Dendritic cell treated with granulocyte-macrophage colony-stimulating factor and Interleukin-4, amounts not matched to agents 40 ng/mL and 50 ng/mL, for 4 days (primary cell): Measurements from ENCODE around the gene CCNH.

Experiments
- H3K27ac Mint-ChIP-seq: one replicate; pipeline ENCODE4 v1.8.0; 2022; ENCODE audit warnings: mild to moderate bottlenecking, mixed read lengths
- H3K27me3 Mint-ChIP-seq: one replicate; pipeline ENCODE4 v1.8.0; 2022; ENCODE audit warnings: mild to moderate bottlenecking, mixed read lengths
- H3K36me3 Mint-ChIP-seq: one replicate; pipeline ENCODE4 v1.8.0; 2022; ENCODE audit warnings: low read depth, mixed read lengths
- H3K4me1 Mint-ChIP-seq: one replicate; pipeline ENCODE4 v1.8.0; 2022; ENCODE audit warnings: low read depth, mixed read lengths
- H3K4me3 Mint-ChIP-seq: one replicate; pipeline ENCODE4 v1.8.0; 2022; ENCODE audit warnings: mild to moderate bottlenecking, moderate library complexity, mixed read lengths
- H3K9me3 Mint-ChIP-seq: one replicate; pipeline ENCODE4 v1.8.0; 2022; ENCODE audit warnings: mixed read lengths
- intact Hi-C: fragments of 100-400 bp; cut with micrococcal nuclease; formaldehyde crosslinking; loops from one replicate; pipeline ENCODE4 v1.15.0; 2022

CCNH gene

GRCh38 chr5:87412630-87413342 lies at the start of gene CCNH:
TSS of gene CCNH (minus strand) at chr5:87412930. CDS start at chr5:87412794, 136 bp downstream.
- peaks cover 3% of the 10 kb centered on the region for H3K27me3 Mint-ChIP-seq
- intact Hi-C loops, result loop anchor here (2.0 to 5.0 kb wide), 4 partner anchors 145 to 794 kb away; partner anchors contain the start of gene RASA1
- H3K4me3 Mint-ChIP-seq, result peak within 1 kb of the TSS; percentile 97
- H3K4me1 Mint-ChIP-seq, result peaks cover 35% of the 10 kb centered on the region
- H3K27ac Mint-ChIP-seq, result peak within 1 kb of the TSS; percentile 94
- H3K9me3 Mint-ChIP-seq, result no peaks in the 10 kb centered on the region
- H3K36me3 Mint-ChIP-seq, result peaks cover 48% of the 10 kb centered on the region

GRCh38 chr5:87457706-87458105 lies 45.0 kb upstream of the CCNH start:
- peaks cover under 1% of the 10 kb centered on the region for H3K9me3 Mint-ChIP-seq
- no peaks in the 10 kb centered on the region for H3K27me3 Mint-ChIP-seq
- H3K36me3 Mint-ChIP-seq, result no peaks in the 10 kb centered on the region
- H3K27ac Mint-ChIP-seq, result no peak overlapping the region
- intact Hi-C loops, result no loop called here
- H3K4me3 Mint-ChIP-seq, result no peak overlapping the region
- H3K4me1 Mint-ChIP-seq, result no peaks in the 10 kb centered on the region

GRCh38 chr5:87453801-87454200 lies 41.1 kb upstream of the CCNH start:
- Mint-ChIP-seq H3K9me3 (no peaks in the 10 kb centered on the region), H3K27me3 (peaks cover 4% of the 10 kb centered on the region), H3K27ac (no peak overlapping the region), H3K36me3 (no peaks in the 10 kb centered on the region), H3K4me1 (no peaks in the 10 kb centered on the region), H3K4me3 (no peak overlapping the region)
- intact Hi-C loops, result no loop called here

- Mint-ChIP-seq H3K4me1 (no peaks in the 10 kb centered on the region), H3K27me3 (peaks cover 8% of the 10 kb centered on the region), H3K27ac (no peak overlapping the region), H3K36me3 (no peaks in the 10 kb centered on the region), H3K4me3 (no peak overlapping the region), H3K9me3 (no peaks in the 10 kb centered on the region)
- intact Hi-C loops, result no loop called here
Observed at GRCh38 chr5:87452837-87453236, 40.1 kb upstream of the CCNH start.

- no peak overlapping the region for H3K4me3 Mint-ChIP-seq
- intact Hi-C loops, result no loop called here
- no peaks in the 10 kb centered on the region for H3K4me1 Mint-ChIP-seq
- no peaks in the 10 kb centered on the region for H3K9me3 Mint-ChIP-seq
- H3K27ac Mint-ChIP-seq, result no peak overlapping the region
- H3K36me3 Mint-ChIP-seq, result no peaks in the 10 kb centered on the region
- H3K27me3 Mint-ChIP-seq, result peaks cover 2% of the 10 kb centered on the region
Observed at GRCh38 chr5:87442419-87442818, 29.7 kb upstream of the CCNH start.

- Mint-ChIP-seq H3K4me1 (no peaks in the 10 kb centered on the region), H3K27me3 (peaks cover 2% of the 10 kb centered on the region), H3K4me3 (no peak overlapping the region), H3K36me3 (no peaks in the 10 kb centered on the region), H3K27ac (no peak overlapping the region), H3K9me3 (no peaks in the 10 kb centered on the region)
- intact Hi-C loops, result no loop called here
Observed at GRCh38 chr5:87438231-87438630, 25.5 kb upstream of the CCNH start.

GRCh38 chr5:87437724-87438123 lies 25.0 kb upstream of the CCNH start:
- no peaks in the 10 kb centered on the region for H3K9me3 Mint-ChIP-seq

GRCh38 chr5:87435144-87435694 lies 22.5 kb upstream of the CCNH start:
- no peaks in the 10 kb centered on the region for H3K36me3 Mint-ChIP-seq
- H3K9me3 Mint-ChIP-seq, result no peaks in the 10 kb centered on the region
- intact Hi-C loops, result no loop called here
- H3K4me3 Mint-ChIP-seq, result no peak overlapping the region
- no peak overlapping the region for H3K27ac Mint-ChIP-seq
- peaks cover 3% of the 10 kb centered on the region for H3K27me3 Mint-ChIP-seq
- H3K4me1 Mint-ChIP-seq, result no peaks in the 10 kb centered on the region

More at GRCh38 chr5:87437724-87438123, 25.0 kb upstream of the CCNH start:
- H3K36me3 Mint-ChIP-seq, result no peaks in the 10 kb centered on the region
- H3K4me1 Mint-ChIP-seq, result no peaks in the 10 kb centered on the region
- no peak overlapping the region for H3K27ac Mint-ChIP-seq
- no peak overlapping the region for H3K4me3 Mint-ChIP-seq
- intact Hi-C loops, result no loop called here
- peaks cover 2% of the 10 kb centered on the region for H3K27me3 Mint-ChIP-seq

GRCh38 chr5:87434461-87434860 lies 21.7 kb upstream of the CCNH start:
- no peaks in the 10 kb centered on the region for H3K4me1 Mint-ChIP-seq
- H3K27ac Mint-ChIP-seq, result no peak overlapping the region
- intact Hi-C loops, result no loop called here
- peaks cover 3% of the 10 kb centered on the region for H3K27me3 Mint-ChIP-seq
- H3K4me3 Mint-ChIP-seq, result no peak overlapping the region
- H3K9me3 Mint-ChIP-seq, result no peaks in the 10 kb centered on the region
- no peaks in the 10 kb centered on the region for H3K36me3 Mint-ChIP-seq

- Mint-ChIP-seq H3K9me3 (no peaks in the 10 kb centered on the region), H3K4me3 (no peak overlapping the region), H3K36me3 (no peaks in the 10 kb centered on the region), H3K4me1 (no peaks in the 10 kb centered on the region), H3K27ac (no peak overlapping the region), H3K27me3 (peaks cover 3% of the 10 kb centered on the region)
- intact Hi-C loops, result no loop called here
Observed at GRCh38 chr5:87433945-87434344, 21.2 kb upstream of the CCNH start.

- Mint-ChIP-seq H3K4me1 (no peaks in the 10 kb centered on the region), H3K4me3 (no peak overlapping the region), H3K36me3 (no peaks in the 10 kb centered on the region), H3K27ac (no peak overlapping the region), H3K27me3 (peaks cover 1% of the 10 kb centered on the region), H3K9me3 (no peaks in the 10 kb centered on the region)
- intact Hi-C loops, result no loop called here
Observed at GRCh38 chr5:87432460-87432859, 19.7 kb upstream of the CCNH start.

- Mint-ChIP-seq H3K4me1 (no peaks in the 10 kb centered on the region), H3K4me3 (no peak overlapping the region), H3K27me3 (peaks cover 1% of the 10 kb centered on the region), H3K9me3 (no peaks in the 10 kb centered on the region), H3K36me3 (no peaks in the 10 kb centered on the region), H3K27ac (no peak overlapping the region)
- intact Hi-C loops, result no loop called here
Observed at GRCh38 chr5:87430863-87431457, 18.2 kb upstream of the CCNH start.

GRCh38 chr5:87423755-87424154 lies 11.0 kb upstream of the CCNH start:
- no peaks in the 10 kb centered on the region for H3K36me3 Mint-ChIP-seq
- no peaks in the 10 kb centered on the region for H3K27me3 Mint-ChIP-seq
- no peak overlapping the region for H3K4me3 Mint-ChIP-seq
- no peak overlapping the region for H3K27ac Mint-ChIP-seq
- H3K4me1 Mint-ChIP-seq, result peaks cover 8% of the 10 kb centered on the region
- H3K9me3 Mint-ChIP-seq, result no peaks in the 10 kb centered on the region
- intact Hi-C loops, result no loop called here

GRCh38 chr5:87421307-87421706 lies 8.6 kb upstream of the CCNH start:
- intact Hi-C loops, result no loop called here
- H3K4me1 Mint-ChIP-seq, result peaks cover 8% of the 10 kb centered on the region

More at GRCh38 chr5:87421307-87421706, 8.6 kb upstream of the CCNH start:
- H3K4me3 Mint-ChIP-seq, result no peak overlapping the region
- no peaks in the 10 kb centered on the region for H3K36me3 Mint-ChIP-seq
- no peak overlapping the region for H3K27ac Mint-ChIP-seq
- no peaks in the 10 kb centered on the region for H3K27me3 Mint-ChIP-seq
- no peaks in the 10 kb centered on the region for H3K9me3 Mint-ChIP-seq
